DOHH2 (cell line): ENCODE measurements around the gene ESX1.

Source experiments
- H3F3A ChIP-seq: fragments of 200-600 bp; sonication (generic), shearing (Covaris generic); 2 replicates; pipeline ENCODE4 v1.6.0; 2016; ENCODE audit warnings: antibody characterized with exemption, mild to moderate bottlenecking; ENCODE audit not compliant: control insufficient read depth, insufficient read depth
- H3K27ac ChIP-seq: fragments of 200-600 bp; sonication (generic); 2 replicates; pipeline ENCODE4 v1.5.1; 2014; ENCODE audit warnings: low read depth, mild to moderate bottlenecking, low read length, moderate library complexity
- H3K27me3 ChIP-seq: fragments of 200-600 bp; sonication (generic); 2 replicates; pipeline ENCODE4 v1.6.1; 2014; ENCODE audit warnings: mild to moderate bottlenecking, low read length, mixed read lengths; ENCODE audit not compliant: control insufficient read depth
- H3K36me3 ChIP-seq: fragments of 200-600 bp; sonication (generic); 2 replicates; pipeline ENCODE4 v1.6.1; 2014; ENCODE audit warnings: mild to moderate bottlenecking, low read length, moderate library complexity, mixed read lengths; ENCODE audit not compliant: control insufficient read depth
- H3K4me1 ChIP-seq: fragments of 200-600 bp; sonication (generic); 2 replicates; pipeline ENCODE4 v1.6.1; 2014; ENCODE audit warnings: mild to moderate bottlenecking, low read length, mixed read lengths; ENCODE audit not compliant: control insufficient read depth
- H3K4me2 ChIP-seq: fragments of 200-600 bp; sonication (generic); 2 replicates; pipeline ENCODE4 v1.6.0; 2014; ENCODE audit warnings: mild to moderate bottlenecking, low read length, moderate library complexity
- H3K4me3 ChIP-seq: fragments of 200-600 bp; sonication (generic); 2 replicates; pipeline ENCODE4 v1.5.1; 2014; ENCODE audit warnings: mild to moderate bottlenecking, low read length, mixed read lengths
- H3K79me2 ChIP-seq: fragments of 200-600 bp; sonication (generic); 2 replicates; pipeline ENCODE4 v1.6.1; 2014; ENCODE audit warnings: mild to moderate bottlenecking, low read length, mixed read lengths; ENCODE audit not compliant: control insufficient read depth
- H3K9me2 ChIP-seq: fragments of 200-600 bp; sonication (generic); replicated peaks from 2 replicates; pipeline ENCODE4 v1.6.1; 2014; ENCODE audit warnings: mild to moderate bottlenecking, low read length, mixed read lengths; ENCODE audit not compliant: control insufficient read depth
- H3K9me3 ChIP-seq: fragments of 200-600 bp; sonication (generic); 2 replicates; pipeline ENCODE4 v1.6.1; 2014; ENCODE audit warnings: antibody characterized with exemption, low read length, mixed read lengths; ENCODE audit not compliant: control insufficient read depth, insufficient read depth
- H4K20me1 ChIP-seq: fragments of 200-600 bp; sonication (generic); 2 replicates; pipeline ENCODE4 v1.6.0; 2014; ENCODE audit warnings: low read depth, mild to moderate bottlenecking, antibody characterized with exemption, low read length, moderate library complexity; ENCODE audit not compliant: control insufficient read depth, insufficient read depth
- CTCF ChIP-seq: fragments of 200-600 bp; sonication (generic); IDR thresholded peaks from one replicate; pipeline ENCODE4 v1.5.1; 2014; ENCODE audit warnings: antibody characterized with exemption, mild to moderate bottlenecking, low read depth, low read length; ENCODE audit not compliant: poor library complexity, severe bottlenecking
- EZH2phosphoT487 ChIP-seq: fragments of 200-600 bp; sonication (generic); IDR thresholded peaks from 2 replicates; pipeline ENCODE4 v1.6.1; 2017; ENCODE audit warnings: borderline replicate concordance, mild to moderate bottlenecking, antibody characterized with exemption, low read length, moderate library complexity, mixed read lengths

The ESX1 gene

GRCh38 chrX:104282166-104282725 is 27.5 kb upstream of the ESX1 start:
- H3K9me3 ChIP-seq, result no peaks in the 10 kb centered on the region
- TF ChIP-seq EZH2phosphoT487 (no peak), CTCF (no peak)
- no peaks in the 10 kb centered on the region for H3K79me2 ChIP-seq
- H3K9me2 ChIP-seq, result no peaks in the 10 kb centered on the region
- no peak overlapping the region for H3K4me2 ChIP-seq
- no peak overlapping the region for H3K27ac ChIP-seq
- H3K4me3 ChIP-seq, result no peak overlapping the region
- H3K36me3 ChIP-seq, result no peaks in the 10 kb centered on the region
- no peaks in the 10 kb centered on the region for H4K20me1 ChIP-seq
- H3K27me3 ChIP-seq, result peaks cover 3% of the 10 kb centered on the region; the same call in 1 of the 2 replicates
- no peaks in the 10 kb centered on the region for H3K4me1 ChIP-seq
- no peaks in the 10 kb centered on the region for H3F3A ChIP-seq

GRCh38 chrX:104281564-104281963 is 26.8 kb upstream of the ESX1 start:
- H3K9me3 ChIP-seq, result no peaks in the 10 kb centered on the region
- no peak overlapping the region for H3K27ac ChIP-seq
- H3K9me2 ChIP-seq, result no peaks in the 10 kb centered on the region
- no peaks in the 10 kb centered on the region for H3K79me2 ChIP-seq
- H3K4me2 ChIP-seq, result no peak overlapping the region
- no peaks in the 10 kb centered on the region for H3K36me3 ChIP-seq
- TF ChIP-seq EZH2phosphoT487, result no peak
- TF ChIP-seq CTCF, result no peak
- H3K27me3 ChIP-seq, result peaks cover 3% of the 10 kb centered on the region; the same call in 1 of the 2 replicates
- no peak overlapping the region for H3K4me3 ChIP-seq
- no peaks in the 10 kb centered on the region for H3K4me1 ChIP-seq
- H4K20me1 ChIP-seq, result no peaks in the 10 kb centered on the region
- no peaks in the 10 kb centered on the region for H3F3A ChIP-seq

- Histone ChIP-seq H3K9me2 (no peaks in the 10 kb centered on the region), H3K27ac (no peak overlapping the region), H3K79me2 (no peaks in the 10 kb centered on the region), H3F3A (no peaks in the 10 kb centered on the region), H3K4me1 (no peaks in the 10 kb centered on the region), H3K4me2 (no peak overlapping the region), H3K36me3 (no peaks in the 10 kb centered on the region), H3K9me3 (no peaks in the 10 kb centered on the region), H3K27me3 (peaks cover 3% of the 10 kb centered on the region; the same call in 1 of the 2 replicates), H4K20me1 (no peaks in the 10 kb centered on the region), H3K4me3 (no peak overlapping the region)
- TF ChIP-seq CTCF, result no peak
- TF ChIP-seq EZH2phosphoT487, result no peak
These were observed 25.9 kb upstream of the ESX1 start for GRCh38 chrX:104280609-104281008.
